ENCODE data around the gene AMBP. TPM values are rescaled to one million over a fixed set of nuclear protein-coding genes. Genes with fewer than 3 reads are reported as not detected.

Gene AMBP
- total RNA-seq, 1 experiment from 2014 or later, result not detected

DNA sequence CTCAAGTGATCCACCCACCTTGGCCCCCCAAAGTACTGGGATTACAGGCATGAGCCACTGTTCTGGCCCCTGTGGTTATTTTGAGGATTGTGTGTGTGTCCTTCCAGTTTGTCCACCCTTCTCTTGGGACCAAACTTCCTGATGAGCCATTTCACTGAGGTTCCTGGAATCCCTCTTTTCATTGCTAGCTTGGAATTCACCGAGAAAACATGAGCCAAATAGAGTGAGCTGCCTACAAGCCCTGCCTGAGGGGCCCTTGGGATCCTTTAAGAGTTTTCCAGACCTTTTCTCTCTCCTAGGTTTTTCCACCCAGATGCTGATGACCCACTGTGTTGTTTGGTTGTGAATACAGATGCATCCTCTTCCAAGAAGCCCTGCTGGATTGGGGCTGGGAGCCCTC, 34.2 kb upstream of the AMBP start:
- ChIA-PET CTCF (interaction anchor here (0.6 to 8.4 kb wide), 6 partner anchors 9 to 205 kb away, joined by 3 to 43 read pairs (median 3); no protein-coding TSS in a partner anchor), POLR2A (no interaction called here)
- no peak overlapping the region for H3K4me3 Mint-ChIP-seq (ENCODE audit: unreplicated experiment)
- no peaks in the 10 kb centered on the region for H3K9me3 Mint-ChIP-seq (ENCODE audit: unreplicated experiment)
- TF ChIP-seq, protein P1, sequence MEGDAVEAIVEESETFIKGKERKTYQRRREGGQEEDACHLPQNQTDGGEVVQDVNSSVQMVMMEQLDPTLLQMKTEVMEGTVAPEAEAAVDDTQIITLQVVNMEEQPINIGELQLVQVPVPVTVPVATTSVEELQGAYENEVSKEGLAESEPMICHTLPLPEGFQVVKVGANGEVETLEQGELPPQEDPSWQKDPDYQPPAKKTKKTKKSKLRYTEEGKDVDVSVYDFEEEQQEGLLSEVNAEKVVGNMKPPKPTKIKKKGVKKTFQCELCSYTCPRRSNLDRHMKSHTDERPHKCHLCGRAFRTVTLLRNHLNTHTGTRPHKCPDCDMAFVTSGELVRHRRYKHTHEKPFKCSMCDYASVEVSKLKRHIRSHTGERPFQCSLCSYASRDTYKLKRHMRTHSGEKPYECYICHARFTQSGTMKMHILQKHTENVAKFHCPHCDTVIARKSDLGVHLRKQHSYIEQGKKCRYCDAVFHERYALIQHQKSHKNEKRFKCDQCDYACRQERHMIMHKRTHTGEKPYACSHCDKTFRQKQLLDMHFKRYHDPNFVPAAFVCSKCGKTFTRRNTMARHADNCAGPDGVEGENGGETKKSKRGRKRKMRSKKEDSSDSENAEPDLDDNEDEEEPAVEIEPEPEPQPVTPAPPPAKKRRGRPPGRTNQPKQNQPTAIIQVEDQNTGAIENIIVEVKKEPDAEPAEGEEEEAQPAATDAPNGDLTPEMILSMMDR (IDR thresholded peaks at IDR 0.05; ENCODE audit: unreplicated experiment), result no peak
- no peak for DNase-seq (ENCODE audit: unreplicated experiment)
- peaks cover 6% of the 10 kb centered on the region for H3K4me1 Mint-ChIP-seq (ENCODE audit: insufficient read depth, unreplicated experiment)
- peaks cover 56% of the 10 kb centered on the region for H3K27me3 Mint-ChIP-seq (ENCODE audit: insufficient read depth, unreplicated experiment)
- intact Hi-C loops (cut with micrococcal nuclease), result no loop called here
- no TSS peak for BruUV-seq (replicated peaks)
- H3K36me3 Mint-ChIP-seq (ENCODE audit: insufficient read depth, unreplicated experiment), result peaks cover 6% of the 10 kb centered on the region
- H3K27ac Mint-ChIP-seq (ENCODE audit: low read depth, unreplicated experiment), result no peak overlapping the region

DNA sequence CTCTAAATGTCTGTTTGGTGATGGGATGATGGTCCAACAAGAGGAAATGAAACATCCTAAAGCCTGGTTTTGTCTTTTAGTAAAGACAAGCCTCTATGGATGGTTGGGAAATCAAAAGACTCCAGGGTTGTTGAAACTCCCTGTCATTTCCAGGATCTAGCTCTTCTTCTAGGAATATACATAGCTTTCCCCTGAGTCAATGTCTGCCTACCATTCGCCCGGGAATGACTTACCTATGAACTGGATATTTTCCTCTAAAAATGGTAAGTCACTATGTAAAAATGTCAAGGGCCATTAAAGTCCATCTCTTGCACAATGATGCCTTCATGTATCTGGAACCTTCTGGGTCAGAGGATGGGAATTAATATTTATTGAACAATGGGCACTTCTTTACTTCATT, 32.1 kb upstream of the AMBP start:
- TF ChIP-seq, protein P1 (IDR thresholded peaks at IDR 0.05; ENCODE audit: unreplicated experiment), result no peak
- H3K9me3 Mint-ChIP-seq (ENCODE audit: unreplicated experiment), result no peaks in the 10 kb centered on the region
- H3K4me3 Mint-ChIP-seq (ENCODE audit: unreplicated experiment), result no peak overlapping the region
- ChIA-PET CTCF (interaction anchor here (0.6 to 8.4 kb wide), 5 partner anchors 27 to 1187 kb away, joined by 3 to 160 read pairs (median 4); no protein-coding TSS in a partner anchor), POLR2A (interaction anchor here (1.0 kb wide), 1 partner anchor 181 kb away, joined by 3 read pairs; no protein-coding TSS in a partner anchor)
- peaks cover 73% of the 10 kb centered on the region for H3K27me3 Mint-ChIP-seq (ENCODE audit: insufficient read depth, unreplicated experiment)
- no TSS peak for BruUV-seq (replicated peaks)
- peaks cover 6% of the 10 kb centered on the region for H3K36me3 Mint-ChIP-seq (ENCODE audit: insufficient read depth, unreplicated experiment)
- DNase-seq (ENCODE audit: unreplicated experiment), result peak; percentile 48
- no peak overlapping the region for H3K27ac Mint-ChIP-seq (ENCODE audit: low read depth, unreplicated experiment)
- H3K4me1 Mint-ChIP-seq (ENCODE audit: insufficient read depth, unreplicated experiment), result peaks cover 6% of the 10 kb centered on the region
- intact Hi-C loops (cut with micrococcal nuclease), result no loop called here

DNA sequence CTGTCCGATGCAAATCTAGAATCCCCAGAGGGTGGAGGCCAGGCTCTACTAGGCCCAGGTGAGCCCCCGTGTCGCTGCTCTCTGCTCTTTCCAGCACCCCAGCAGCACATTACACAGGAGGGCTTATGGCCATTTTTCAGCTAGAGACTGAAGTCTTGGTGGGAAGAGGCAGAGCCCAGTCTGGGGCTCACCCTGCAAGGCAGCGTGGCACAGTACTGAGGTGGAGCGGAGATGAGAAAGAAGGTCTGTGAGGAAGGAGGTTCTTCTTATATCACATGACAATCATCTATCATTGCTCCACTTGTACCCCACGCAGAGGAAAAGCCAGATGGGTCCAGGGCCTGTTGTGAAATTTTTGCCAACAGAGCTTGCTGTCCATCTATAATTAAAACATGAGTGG, 31.0 kb upstream of the AMBP start:
- peaks cover 6% of the 10 kb centered on the region for H3K4me1 Mint-ChIP-seq (ENCODE audit: insufficient read depth, unreplicated experiment)
- intact Hi-C loops (cut with micrococcal nuclease), result loop anchor here (10.0 kb wide), 1 partner anchor 46 kb away; the partner anchor contains the start of gene COL27A1
- peaks cover 6% of the 10 kb centered on the region for H3K36me3 Mint-ChIP-seq (ENCODE audit: insufficient read depth, unreplicated experiment)
- H3K27me3 Mint-ChIP-seq (ENCODE audit: insufficient read depth, unreplicated experiment), result peaks cover 78% of the 10 kb centered on the region
- H3K9me3 Mint-ChIP-seq (ENCODE audit: unreplicated experiment), result no peaks in the 10 kb centered on the region
- CTCF ChIA-PET, result interaction anchor here (0.7 to 8.4 kb wide), 14 partner anchors 9 to 904 kb away, joined by 3 to 160 read pairs (median 6); partner anchors contain the start of gene COL27A1
- H3K27ac Mint-ChIP-seq (ENCODE audit: low read depth, unreplicated experiment), result no peak overlapping the region
- H3K4me3 Mint-ChIP-seq (ENCODE audit: unreplicated experiment), result no peak overlapping the region
- POLR2A ChIA-PET, result interaction anchor here (0.8 kb wide), 1 partner anchor 182 kb away, joined by 3 read pairs; no protein-coding TSS in a partner anchor
- BruUV-seq (replicated peaks), result no TSS peak
- no peak for DNase-seq (ENCODE audit: unreplicated experiment)
- TF ChIP-seq, protein P1 (IDR thresholded peaks at IDR 0.05; ENCODE audit: unreplicated experiment), result no peak

DNA sequence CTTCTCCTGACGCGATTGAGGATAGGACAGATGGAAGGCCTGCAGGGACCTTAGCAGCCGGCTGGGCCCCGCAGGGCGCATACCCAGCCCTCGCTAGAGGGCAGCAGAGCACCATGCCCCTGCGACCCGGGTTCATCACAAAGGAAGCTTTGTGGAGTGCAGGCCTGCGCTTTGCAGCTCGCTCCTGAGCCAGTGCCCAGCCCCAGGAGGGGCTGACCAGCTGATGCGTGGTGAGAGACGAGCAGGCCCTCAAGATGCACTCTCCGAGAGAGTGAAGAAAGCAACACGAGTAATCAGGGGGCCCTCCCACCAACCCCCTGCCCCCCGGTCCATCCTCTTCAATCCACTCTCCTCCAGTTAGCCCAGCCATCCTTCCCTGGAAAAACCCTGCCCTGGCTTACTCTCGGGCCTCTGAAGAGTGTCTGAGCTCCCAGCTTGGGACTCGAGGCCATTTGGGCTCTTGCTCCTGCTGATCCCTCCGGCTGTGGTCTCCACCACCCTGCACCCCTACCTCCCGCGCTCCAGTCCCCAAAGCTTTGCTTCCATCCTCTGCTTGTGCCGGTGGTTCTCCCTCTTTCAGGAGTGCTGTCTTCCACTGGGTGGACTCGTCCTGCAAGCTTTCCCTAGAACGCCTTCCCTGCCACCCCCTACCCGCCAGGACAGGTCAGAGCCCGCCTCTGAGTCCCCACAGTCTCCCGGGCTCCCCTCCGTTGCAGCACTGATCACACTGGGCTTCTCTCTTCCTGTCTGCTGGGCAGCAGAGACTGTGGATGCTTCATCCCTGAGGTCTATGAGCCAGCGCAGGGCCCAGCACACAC, 30.1 kb upstream of the AMBP start:
- peaks cover 78% of the 10 kb centered on the region for H3K27me3 Mint-ChIP-seq (ENCODE audit: insufficient read depth, unreplicated experiment)
- no TSS peak for BruUV-seq (replicated peaks)
- peaks cover 6% of the 10 kb centered on the region for H3K36me3 Mint-ChIP-seq (ENCODE audit: insufficient read depth, unreplicated experiment)
- ChIA-PET POLR2A (interaction anchor here (0.8 to 1.6 kb wide), 2 partner anchors 183 kb away, joined by 3 read pairs; no protein-coding TSS in a partner anchor), CTCF (interaction anchor here (0.6 to 8.4 kb wide), 46 partner anchors 8 to 1154 kb away, joined by 3 to 160 read pairs (median 4); partner anchors contain the start of gene COL27A1)
- TF ChIP-seq, protein P1 (IDR thresholded peaks at IDR 0.05; ENCODE audit: unreplicated experiment), result peak; percentile 91
- no peak overlapping the region for H3K4me3 Mint-ChIP-seq (ENCODE audit: unreplicated experiment)
- H3K27ac Mint-ChIP-seq (ENCODE audit: low read depth, unreplicated experiment), result no peak overlapping the region
- H3K9me3 Mint-ChIP-seq (ENCODE audit: unreplicated experiment), result no peaks in the 10 kb centered on the region
- intact Hi-C loops (cut with micrococcal nuclease), result loop anchor here (1.0 to 10.0 kb wide), 3 partner anchors 47 to 197 kb away; partner anchors contain the start of gene COL27A1
- H3K4me1 Mint-ChIP-seq (ENCODE audit: insufficient read depth, unreplicated experiment), result peaks cover 6% of the 10 kb centered on the region
- peak; percentile 76 for DNase-seq (ENCODE audit: unreplicated experiment)
